ENCODE measurements around the gene PHF8.

PHF8 gene

GRCh38 chrX:54044126-54044876 is at the start of gene PHF8:
TSS of gene PHF8 (minus strand) at chrX:54044473. CDS start at chrX:54042728, 1,745 bp downstream.
- peak; percentile 73 for FAIRE-seq

- FAIRE-seq: no peak
Observed at GRCh38 chrX:54093571-54093970, 49.3 kb upstream of the PHF8 start.

GRCh38 chrX:54093159-54093558 is 48.9 kb upstream of the PHF8 start:
- FAIRE-seq: no peak

GRCh38 chrX:54090880-54091279 is 46.6 kb upstream of the PHF8 start:
- no peak for FAIRE-seq

- FAIRE-seq: no peak
Observed at GRCh38 chrX:54089191-54089590, 44.9 kb upstream of the PHF8 start.

- no peak for FAIRE-seq
Observed at GRCh38 chrX:54087661-54088060, 43.4 kb upstream of the PHF8 start.

- FAIRE-seq: no peak
Observed at GRCh38 chrX:54085666-54086065, 41.4 kb upstream of the PHF8 start.

- no peak for FAIRE-seq
Observed at GRCh38 chrX:54076903-54077302, 32.6 kb upstream of the PHF8 start.

GRCh38 chrX:54074826-54075225 is 30.6 kb upstream of the PHF8 start:
- no peak for FAIRE-seq

GRCh38 chrX:54067766-54068165 is 23.5 kb upstream of the PHF8 start:
- FAIRE-seq: no peak

GRCh38 chrX:54066841-54067240 is 22.6 kb upstream of the PHF8 start:
- FAIRE-seq: no peak

GRCh38 chrX:54064564-54064963 is 20.3 kb upstream of the PHF8 start:
- FAIRE-seq: no peak

GRCh38 chrX:54063361-54063760 is 19.1 kb upstream of the PHF8 start:
- no peak for FAIRE-seq

- FAIRE-seq: no peak
Observed at GRCh38 chrX:54049801-54050200, 5.5 kb upstream of the PHF8 start.

- FAIRE-seq: no peak
Observed at GRCh38 chrX:54048412-54048811, 4.1 kb upstream of the PHF8 start.

GRCh38 chrX:54045563-54046228 is 1.4 kb upstream of the PHF8 start:
- no peak for FAIRE-seq

- FAIRE-seq: no peak
Observed at GRCh38 chrX:54044877-54045338, 635 bp upstream of the PHF8 start.

- FAIRE-seq: no peak
Observed at GRCh38 chrX:54043541-54044125, 640 bp downstream of the PHF8 start.

- FAIRE-seq: no peak
Observed at GRCh38 chrX:54043056-54043455, 1.2 kb downstream of the PHF8 start.

GRCh38 chrX:54042609-54043021 is 1.7 kb downstream of the PHF8 start:
- no peak for FAIRE-seq

GRCh38 chrX:54030329-54030728 is 13.9 kb downstream of the PHF8 start:
- no peak for FAIRE-seq

GRCh38 chrX:54029529-54030143 is 14.6 kb downstream of the PHF8 start:
- no peak for FAIRE-seq

- no peak for FAIRE-seq
Observed at GRCh38 chrX:54024350-54024749, 19.9 kb downstream of the PHF8 start.
